Glomerular visceral epithelial cell (primary cell): ENCODE results near the gene TMEM221.

Experiments
- DNase-seq: peaks from one replicate; pipeline ENCODE4 v3.0.0-alpha.2; 2016; ENCODE audit errors: extremely low spot score

The TMEM221 gene

DNA sequence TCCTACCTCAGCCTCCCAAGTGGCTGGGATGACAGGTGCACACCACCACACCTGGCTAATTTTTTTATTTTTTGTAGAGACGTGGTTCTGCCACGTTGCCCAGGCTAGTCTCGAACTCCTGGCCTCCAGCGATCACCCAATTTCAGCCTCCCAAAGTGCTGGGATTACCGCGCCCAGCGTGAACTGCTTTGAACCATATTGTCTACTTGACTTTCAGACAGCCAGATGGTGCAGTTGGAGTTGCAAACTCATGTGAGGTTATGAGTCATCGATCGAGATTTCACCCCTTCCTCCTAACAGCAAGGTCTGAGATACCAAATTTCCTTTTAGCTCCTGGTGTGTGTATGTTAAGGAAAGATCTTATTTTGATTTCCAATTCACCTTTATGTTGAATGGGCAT, 24.6 kb upstream of the TMEM221 start:
- DNase-seq: peak; percentile 33

DNA sequence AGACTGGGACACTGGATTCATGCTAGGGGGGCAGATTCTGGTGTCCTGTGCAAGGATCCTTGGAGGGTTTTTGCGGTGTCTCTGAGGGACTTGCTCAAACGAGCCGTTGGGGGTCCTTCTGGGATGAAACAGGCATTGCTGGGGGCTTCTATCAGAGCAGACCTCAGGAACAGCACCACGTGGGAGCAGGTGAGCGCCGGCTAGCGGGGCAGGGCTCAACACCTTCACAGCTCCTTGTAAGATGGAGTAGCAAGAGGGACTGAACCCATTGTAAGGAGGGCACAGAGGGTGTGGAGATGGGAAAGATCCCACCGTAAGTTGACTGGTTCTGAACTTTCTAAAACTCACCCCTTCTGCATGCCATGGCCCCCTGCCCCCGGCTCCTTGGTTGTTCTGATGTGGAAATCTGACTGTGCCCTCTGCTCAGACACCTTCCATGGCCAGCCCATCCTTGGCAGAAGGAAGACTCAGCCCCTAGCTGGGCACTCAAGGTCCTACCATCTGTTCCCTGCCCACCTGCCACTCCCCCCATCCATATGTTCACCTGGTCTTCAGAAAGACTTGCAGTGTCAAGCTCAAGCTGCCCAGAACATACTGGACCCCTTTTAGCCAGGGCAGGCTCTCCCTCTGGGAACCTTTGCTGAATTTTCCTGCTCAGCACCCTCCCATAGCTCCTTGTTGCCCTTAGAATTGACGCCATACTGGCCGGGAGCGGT, 23.1 kb upstream of the TMEM221 start:
- DNase-seq: no peak

DNA sequence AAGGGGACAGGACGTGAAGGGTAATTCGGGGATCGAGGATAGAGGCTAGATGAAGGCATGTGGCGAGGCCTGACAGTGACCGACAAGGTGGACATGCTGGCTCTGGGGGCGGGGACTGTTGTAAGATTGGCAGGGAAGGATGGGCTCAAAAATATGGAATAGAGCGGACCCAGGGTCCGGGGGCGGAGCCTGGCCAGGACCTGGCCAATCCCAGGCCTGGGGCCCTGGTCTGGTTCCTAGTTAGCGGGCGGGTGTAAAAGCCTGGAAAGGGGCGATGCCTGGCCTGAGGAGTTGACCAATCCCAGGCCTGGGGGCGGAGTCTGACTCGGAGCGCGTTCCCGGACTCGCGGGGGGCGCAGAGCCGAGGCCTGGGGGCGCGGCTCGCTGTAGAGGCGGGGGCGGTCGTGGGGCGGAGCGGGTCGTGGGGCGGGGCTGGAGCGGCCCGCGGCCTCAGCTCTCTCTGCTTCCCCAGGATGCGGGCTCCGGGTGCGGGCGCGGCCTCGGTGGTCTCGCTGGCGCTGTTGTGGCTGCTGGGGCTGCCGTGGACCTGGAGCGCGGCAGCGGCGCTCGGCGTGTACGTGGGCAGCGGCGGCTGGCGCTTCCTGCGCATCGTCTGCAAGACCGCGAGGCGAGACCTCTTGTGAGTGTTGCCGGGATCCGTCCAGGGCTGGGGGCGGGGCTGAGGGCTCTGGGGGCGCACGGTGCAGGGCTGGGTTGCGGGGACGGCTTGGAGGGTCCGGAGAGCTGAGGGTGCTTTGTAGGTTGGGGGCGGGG, 21.8 kb upstream of the TMEM221 start, which contains the start of gene SLC27A1:
Gene SLC27A1, plus strand, starts transcription at position 457 of the 774 bp plus-strand sequence. Its CDS starts 17 bp downstream, at position 474.
- DNase-seq: peak; percentile 99

DNA sequence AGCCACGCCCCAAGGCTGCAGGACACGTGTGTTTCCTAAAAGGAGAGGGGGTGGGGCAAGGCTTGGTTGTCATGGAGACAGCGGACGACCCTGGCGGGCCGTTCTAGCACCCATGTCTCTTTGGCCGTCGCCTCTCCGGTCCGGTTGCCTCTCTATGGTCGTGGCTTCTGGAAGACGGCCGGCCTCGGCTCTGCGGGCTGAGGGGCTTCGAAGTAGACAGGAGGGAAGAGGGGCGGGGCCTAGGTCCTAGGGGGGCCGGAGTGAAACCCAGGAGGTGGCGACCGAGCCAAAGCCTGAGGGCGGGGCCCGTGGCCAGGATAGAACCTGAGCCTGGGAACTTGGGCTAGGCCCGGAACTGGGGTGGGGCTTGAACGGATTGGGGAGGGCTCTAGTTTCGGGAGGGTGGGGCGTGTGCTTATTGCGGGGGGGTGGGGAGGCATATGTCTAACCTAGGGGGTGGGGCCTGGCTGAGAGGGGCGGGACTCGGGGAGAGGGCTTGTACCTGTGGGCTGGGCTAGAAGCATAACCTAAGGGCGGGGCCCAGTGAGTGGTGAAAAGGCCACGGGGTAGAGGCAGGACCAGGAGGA, 21.1 kb upstream of the TMEM221 start:
- DNase-seq: peak; percentile 95

DNA sequence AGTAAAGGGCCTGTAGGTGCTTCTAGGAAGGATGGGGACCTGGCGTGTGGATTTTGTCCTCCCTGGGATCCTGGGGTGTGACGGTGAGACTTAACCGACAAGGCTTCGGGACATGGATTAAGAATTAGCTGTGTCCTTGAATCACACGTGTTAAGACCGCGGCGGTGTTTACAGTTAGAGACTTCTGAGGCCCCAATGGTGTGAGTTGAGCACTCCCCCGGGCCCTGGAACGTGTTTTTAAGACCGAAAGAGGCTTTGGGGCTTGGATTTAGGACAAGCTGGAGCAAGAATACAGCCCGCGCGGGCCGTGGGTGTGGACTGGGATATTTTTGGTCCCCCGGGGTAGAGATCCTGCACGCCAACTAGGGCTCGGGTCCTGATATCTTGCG, 20.6 kb upstream of the TMEM221 start:
- DNase-seq: no peak

DNA sequence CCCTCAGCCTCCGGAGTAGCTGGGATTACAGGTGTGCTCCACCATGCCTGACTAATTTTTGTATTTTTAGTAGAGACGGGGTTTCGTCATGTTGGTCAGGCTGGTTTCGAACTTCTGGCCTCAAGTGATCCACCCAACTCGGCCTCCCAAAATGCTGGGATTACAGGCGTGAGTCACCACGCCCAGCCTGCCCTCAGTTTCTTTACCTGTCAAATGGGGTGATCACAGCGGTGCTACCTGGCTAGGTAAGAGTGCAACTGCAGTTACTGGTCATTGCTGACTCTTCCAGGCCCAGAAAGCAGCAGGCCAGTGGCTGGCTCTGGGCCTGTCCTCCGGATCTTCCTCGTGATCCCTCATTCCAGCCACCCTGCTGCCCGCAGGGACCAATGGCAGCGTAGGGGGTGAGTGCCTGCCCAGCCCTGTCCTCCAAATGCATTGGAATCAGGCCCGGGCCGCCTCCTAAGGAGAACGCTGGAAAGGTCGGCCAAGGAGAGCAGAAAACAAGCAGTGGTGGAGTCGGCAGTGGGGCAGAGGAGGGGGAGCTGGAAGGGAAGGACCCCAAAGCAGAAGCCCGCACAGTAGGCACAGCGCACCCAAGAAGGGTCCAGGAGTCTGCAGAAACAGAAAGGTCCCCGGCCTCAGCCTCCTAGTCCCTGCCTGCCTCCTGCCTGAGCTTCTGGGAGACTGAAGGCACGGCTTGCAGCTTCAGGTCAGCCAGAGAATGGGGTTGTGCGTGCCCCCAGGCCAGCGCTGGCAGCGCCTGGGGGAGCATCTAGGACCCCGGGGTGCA, 20.0 kb upstream of the TMEM221 start:
- DNase-seq: no peak

DNA sequence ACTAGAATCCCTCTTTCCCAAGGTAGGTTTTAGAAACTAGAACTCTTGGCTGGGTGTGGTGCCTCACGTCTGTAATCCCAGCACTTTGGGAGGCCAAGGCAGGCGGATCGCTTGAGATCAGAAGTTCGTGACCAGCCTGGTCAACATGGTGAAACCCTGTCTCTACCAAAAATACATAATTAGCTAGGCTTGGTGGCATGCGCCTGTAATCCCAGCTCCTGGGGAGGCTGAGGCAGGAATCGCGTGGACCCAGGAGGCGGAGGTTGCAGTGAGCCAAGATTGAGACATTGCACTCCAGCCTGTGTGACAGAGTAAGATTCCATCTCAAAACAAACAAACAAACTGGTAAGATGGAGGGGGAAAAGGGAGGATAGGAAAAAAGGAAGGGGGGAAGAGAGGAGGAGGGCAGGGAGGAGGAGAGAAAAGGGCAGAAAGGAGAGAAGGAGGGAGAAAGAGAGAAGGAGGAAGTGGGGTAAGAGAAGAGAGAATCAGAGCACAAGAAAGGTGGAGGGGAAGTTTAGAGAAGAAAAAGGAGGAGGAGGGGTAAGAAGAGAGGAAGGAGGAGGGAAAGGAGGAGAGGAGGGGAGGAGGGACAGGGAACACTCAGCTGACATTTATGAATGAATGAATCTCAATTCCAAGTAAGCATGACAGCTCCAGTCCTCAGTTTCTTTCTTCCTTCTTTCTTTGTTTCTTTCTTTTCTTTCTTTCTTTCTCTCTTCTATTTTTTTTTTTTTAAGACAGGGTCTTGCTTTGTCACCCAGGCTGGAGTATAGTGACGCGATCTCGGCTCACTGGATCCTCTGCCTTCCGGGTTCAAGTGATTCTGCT, 19.2 kb upstream of the TMEM221 start:
- DNase-seq: no peak

DNA sequence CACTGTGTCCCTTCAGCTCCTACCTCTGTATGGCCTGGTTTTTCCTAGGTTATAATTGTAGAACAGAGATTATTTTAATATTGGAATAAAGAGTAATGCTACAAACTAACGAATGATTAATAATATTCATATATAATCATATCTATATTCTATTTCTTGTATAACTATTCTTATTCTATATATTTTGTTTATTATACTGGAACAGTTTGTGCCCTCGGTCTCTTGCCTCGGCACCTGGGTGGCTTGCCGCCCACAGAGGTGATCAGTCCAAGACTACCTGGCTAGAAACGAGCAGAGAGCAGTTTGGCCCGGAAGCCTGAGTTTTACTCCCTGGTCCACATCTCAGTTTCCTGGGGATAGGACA, 18.0 kb upstream of the TMEM221 start:
- DNase-seq: no peak

DNA sequence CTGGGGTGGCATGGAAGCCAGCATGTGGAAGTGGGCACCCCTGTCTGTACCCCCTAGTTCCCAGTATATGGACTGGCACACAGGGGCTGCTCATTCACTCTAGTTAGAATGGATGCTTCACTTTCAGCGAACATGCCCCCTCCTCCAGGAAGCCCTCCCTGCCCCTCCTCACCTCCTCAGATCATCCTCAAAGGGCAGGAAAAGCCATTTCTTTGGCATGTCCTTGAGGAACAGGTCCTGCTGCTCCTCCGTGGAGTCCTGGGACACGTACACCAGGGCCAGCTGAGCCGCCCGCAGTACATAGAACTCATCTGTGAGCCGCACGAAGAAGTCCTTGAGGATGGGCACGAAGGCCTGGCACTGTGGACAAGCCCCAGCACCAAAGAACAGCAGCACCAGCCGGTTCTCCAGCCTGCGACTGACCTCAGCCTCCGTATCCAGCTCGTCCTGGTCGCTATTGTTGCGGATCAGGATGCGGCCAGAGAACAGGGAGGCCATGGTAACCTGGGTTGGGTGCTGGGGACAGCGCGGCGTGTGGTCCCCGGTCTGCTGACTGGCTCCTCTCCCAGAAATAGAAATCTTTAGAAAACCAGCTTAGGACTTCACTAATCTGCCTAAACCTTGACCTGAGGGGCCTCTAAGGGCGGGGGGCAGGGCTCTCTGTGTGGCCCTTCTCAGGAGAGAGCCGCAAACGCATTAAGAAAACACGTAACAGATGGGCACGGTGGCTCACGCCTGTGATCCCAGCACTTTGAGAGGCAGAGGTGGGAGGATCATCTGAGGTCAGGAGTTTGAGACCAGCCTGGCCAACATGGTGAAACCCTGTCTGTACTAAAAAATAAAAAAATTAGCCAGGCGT, 12.1 kb upstream of the TMEM221 start, which contains the start of gene NXNL1:
Gene NXNL1, minus strand, starts transcription at position 555 of the 859 bp plus-strand sequence. Its CDS starts 57 bp downstream, at position 498.
- DNase-seq: no peak

DNA sequence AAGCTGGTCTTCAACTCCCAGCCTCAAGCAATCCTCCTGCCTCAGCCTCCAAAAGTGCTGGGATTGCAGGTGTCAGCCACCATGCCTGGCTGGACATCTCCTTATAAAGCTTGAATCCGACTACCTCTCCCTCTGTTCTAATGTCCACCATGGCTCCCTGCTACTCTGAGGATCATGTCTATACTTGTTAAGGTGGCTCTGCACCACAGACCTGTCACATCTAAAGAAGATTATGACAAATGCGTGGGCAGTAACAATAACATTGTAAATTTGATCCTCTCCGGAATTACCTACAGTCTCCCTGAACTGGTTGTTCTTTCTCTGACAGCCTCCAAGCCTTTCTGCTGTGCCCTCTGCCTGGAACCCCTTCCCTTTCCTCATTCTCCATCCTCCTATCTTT, 10.5 kb upstream of the TMEM221 start:
- no peak for DNase-seq

DNA sequence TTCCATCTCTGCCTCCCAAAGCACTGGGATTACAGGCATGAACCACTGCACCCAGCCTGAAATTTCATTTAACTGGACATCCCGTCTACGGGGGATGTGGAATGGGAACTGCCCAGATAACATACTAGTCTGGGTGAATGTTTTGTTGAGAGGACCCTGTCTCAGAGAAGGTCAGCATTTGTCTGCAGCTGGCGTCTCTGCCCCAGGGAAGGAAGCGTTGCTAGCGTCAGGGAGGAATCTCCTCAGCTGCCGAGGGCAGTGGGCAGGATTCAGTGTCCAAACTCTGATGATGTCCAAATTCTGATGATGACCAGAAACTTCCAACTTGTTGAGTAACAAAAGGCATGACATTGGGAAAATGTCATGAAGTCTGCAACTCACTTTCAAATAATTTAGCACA, 9.1 kb upstream of the TMEM221 start:
- no peak for DNase-seq

DNA sequence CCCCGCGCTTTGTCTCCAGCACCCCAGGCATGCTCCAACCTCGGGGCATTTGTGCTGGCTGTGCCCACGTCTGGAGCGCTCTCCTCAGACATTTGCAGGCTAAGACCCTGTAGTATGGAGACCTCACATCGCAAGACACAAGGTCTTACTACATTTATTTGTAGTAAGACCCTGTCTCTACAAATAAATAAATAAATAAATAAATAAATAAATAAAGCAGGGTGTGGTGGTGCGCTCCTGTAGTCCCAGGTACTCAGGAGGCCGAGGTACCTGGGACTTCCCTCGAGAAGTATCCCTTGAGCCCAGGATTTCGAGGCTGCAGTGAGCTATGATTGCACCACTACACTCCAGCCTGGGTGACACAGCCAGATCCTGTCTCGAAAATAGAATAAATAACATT, 7.7 kb upstream of the TMEM221 start:
- no peak for DNase-seq

DNA sequence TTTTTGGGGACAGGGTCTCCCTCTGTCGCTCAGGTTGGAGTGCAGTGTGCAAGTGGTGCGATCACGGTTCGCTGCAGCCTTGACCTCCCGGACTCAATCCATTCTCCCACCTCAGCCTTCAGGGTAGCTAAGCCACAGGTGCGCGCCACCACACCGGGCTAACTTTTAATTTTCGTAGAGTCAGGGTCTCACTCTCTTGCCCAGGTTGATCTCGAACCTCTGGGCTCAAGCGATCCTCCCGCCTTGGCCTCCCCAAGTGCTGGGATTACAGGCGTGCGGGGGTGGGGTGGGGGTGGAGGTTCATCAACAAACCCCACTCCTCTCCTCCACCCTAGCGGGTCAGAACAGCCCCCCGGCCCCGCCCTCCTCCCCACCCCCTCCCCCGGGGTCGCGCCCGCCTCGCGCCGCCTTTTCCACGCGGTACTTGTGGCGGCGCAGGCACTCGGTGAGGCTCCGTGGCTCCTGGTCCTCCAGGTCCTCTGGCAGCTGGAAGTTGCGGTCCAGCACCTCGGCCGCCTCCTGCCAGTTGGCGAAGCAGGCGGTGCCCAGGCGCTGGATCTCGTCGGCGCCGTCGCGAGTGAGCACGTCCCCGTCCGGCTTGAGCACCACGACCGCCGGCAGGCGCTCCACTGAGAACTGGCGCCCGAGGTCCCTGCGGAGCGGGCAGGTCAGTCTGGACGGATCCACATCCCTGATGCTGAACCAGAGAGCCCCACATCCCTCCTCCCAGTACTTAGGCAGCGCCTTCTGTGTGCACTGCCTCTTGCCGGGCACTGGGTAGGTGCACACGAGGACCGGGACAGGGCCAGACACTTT, 7.0 kb upstream of the TMEM221 start:
- no peak for DNase-seq

DNA sequence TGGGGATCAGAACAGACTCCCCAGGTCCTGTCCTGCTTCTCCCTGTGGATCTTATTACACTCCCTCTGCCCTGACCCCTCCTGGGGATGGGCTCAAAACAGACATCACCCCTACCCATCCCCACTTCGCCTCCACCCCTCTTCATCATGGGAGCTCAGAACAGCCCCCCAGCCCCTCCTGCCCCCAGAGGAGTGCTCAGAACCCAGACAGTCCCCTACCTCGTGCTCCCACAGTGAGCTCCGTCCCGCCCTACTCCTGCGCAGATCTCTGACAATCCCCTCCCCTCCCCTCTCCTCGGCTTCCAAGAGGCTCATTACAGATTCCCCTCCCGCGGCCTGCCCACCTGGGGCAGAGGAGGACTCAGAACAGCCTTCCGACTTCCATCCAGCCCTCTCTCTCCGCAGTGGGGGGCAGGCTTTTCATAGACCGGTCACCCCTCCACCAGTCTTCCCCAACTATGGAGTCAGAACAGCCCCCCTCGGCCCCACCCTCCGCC, 6.2 kb upstream of the TMEM221 start:
- DNase-seq: no peak

DNA sequence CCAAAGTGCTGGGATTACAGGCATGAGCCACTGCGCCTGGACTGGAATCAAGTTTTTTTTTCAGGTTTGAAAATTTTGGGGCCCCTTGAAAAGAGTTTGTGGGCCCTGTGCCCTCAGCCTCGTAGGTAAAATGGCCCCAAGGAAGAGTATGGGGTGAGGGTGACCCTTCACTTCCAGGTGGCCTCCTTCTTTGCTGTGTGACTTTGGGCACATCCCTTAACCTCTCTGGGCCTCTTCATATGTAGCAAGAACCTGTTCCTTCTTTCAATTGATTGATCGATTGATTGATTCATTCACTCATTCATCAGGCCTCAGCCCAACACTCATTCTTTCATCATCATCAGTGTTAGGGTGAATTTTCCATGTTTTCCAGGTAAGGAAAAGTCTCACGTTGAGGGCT, 3.4 kb upstream of the TMEM221 start:
- DNase-seq: no peak

DNA sequence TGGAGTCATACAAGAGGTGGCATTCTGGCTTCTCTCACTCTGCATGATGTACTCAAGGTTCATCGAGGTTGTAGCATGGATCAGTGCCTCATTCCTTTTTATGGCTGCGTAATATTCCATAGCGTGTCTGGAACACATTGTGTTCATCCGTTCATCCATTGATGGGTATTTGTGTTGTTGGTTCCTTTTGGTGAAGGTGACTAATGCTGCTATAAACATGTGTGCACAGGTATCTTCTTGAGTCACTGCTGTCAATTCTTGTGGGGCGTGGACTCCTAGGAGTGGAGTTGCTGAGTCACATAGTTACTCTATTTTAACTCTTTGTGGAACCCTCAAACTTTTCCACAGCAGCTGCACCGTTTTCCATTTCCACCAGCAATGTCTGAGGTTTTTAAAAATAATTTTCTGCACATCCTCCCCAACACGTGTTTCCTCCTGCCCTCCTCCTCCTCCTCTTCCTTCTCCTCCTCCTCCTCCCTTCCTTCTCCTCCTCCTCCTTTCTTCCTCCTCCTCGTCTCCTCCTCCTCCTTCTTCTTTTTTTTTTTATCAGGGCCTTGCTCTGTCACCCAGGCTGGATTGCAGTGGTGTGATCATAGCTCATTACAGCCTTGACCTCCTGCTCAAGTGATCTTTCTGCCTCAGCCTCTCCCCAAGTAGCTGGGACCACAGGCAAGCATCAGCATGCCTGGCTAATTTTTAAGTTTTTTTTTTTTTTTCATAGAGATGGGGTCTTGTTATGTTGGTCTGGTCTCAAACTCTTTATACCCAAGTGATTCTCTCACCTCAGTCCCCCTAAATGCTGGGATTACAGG, 2.0 kb upstream of the TMEM221 start:
- DNase-seq: peak; percentile 19

DNA sequence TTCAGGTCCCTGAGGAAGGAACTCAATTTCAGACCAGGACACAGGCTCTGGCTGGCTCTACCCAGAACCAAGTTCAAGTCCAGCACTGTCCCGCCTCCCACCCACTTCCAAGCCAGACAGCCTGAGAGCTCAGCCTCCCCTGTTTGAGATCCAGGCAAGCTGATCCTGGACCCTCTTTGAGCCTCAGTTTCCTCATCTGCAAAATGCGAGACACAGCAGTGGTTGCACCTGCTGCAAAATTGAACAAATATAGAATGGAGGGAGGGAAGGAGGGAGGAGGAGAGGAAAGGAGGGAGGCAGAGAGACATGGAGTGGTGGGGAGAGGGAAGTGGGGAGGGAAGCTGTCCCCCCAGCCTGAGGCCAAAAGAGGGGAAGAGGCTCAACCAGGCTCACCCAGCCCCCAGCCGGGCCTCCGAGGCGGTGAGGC, 751 bp downstream of the TMEM221 start:
- DNase-seq: no peak

DNA sequence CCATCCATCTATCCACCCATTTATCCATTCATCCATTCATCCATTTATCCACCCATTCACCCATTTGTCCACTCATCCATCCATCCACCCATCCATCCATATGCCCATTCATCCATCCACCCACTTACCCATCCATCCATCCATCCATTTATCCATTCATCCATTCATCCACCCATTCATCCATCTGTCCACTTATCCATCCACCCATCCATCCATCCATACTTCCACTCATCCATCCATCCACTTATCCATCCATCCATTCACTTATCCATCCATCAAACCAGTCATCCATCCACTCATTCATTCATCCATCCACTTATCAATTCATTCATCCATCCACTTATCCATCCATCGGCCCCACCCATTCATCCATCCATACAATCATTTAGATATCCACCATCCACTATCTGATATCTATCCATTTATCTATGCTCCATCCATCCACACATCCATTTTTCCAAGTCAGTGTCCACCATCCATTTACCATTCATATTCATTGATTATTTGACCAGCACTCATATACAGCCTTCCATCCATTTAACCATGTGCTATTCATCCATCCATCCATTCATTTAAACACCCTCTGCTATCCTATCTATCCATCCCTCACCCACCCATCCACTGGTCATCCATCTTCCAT, 2.8 kb downstream of the TMEM221 start:
- no peak for DNase-seq
